ENCODE results near the gene IFITM5.

DNA sequence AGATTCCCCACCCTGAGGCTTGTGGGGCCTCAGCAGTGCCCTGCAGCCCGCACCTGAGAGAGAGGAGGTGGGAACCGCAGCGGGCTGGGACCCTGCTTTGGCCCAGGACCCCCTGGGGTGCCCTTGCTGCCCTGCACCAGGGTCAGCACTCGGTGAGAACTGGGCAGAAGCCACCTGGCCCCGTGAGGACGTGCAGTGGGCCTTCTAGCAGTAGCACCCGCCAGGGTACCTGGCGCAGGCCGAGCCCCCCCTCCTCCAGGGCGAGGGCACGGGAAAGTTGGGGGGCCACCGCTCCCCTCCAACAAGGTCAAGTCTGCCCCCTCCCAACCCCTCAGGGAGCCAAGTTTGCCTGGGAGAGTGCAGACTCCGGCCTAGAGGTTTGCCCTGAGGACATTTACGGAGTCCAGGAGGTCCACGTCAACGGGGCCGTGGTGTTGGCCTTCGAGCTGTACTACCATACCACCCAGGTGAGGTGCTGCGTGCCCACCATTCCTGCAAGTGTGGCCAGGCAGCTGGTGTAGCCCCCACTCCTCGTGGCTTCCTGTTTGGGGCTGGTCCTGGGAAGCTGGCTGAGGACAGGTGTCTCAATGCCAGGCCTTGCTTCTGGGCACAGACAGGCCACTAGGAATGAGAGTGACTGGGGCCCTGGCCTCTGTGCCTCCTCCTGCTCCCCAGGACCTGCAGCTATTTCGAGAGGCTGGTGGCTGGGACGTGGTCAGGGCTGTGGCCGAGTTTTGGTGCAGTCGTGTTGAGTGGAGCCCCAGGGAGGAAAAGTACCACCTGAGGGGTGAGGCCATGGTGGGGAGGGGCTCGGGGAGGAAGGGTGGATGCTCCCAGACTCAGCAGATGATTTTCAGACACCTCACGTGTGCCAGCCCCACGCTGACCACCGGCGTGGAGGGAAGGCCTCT lies 6.9 kb downstream of the IFITM5 start:
- no peak for TF ChIP-seq POLR2A (IDR thresholded peaks at IDR 0.05)
- TF ChIP-seq, protein P1, sequence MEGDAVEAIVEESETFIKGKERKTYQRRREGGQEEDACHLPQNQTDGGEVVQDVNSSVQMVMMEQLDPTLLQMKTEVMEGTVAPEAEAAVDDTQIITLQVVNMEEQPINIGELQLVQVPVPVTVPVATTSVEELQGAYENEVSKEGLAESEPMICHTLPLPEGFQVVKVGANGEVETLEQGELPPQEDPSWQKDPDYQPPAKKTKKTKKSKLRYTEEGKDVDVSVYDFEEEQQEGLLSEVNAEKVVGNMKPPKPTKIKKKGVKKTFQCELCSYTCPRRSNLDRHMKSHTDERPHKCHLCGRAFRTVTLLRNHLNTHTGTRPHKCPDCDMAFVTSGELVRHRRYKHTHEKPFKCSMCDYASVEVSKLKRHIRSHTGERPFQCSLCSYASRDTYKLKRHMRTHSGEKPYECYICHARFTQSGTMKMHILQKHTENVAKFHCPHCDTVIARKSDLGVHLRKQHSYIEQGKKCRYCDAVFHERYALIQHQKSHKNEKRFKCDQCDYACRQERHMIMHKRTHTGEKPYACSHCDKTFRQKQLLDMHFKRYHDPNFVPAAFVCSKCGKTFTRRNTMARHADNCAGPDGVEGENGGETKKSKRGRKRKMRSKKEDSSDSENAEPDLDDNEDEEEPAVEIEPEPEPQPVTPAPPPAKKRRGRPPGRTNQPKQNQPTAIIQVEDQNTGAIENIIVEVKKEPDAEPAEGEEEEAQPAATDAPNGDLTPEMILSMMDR (IDR thresholded peaks at IDR 0.05 in 8 of 11, conservative IDR thresholded peaks at IDR 0.05 in 3 of 11) = no peak

Data from spleen (tissue), 7 donors.